ENCODE data around the gene DGKD. TPM values are rescaled to one million over a fixed set of nuclear protein-coding genes. Genes with fewer than 3 reads are reported as not detected.

Gene DGKD
- total and polyA plus RNA-seq, 9 of the 15 experiments (the other 6 are each of a cell fraction or from before 2014, with no cell fraction given) = 0.52 to 29.5 (median 10.6) TPM

DNA sequence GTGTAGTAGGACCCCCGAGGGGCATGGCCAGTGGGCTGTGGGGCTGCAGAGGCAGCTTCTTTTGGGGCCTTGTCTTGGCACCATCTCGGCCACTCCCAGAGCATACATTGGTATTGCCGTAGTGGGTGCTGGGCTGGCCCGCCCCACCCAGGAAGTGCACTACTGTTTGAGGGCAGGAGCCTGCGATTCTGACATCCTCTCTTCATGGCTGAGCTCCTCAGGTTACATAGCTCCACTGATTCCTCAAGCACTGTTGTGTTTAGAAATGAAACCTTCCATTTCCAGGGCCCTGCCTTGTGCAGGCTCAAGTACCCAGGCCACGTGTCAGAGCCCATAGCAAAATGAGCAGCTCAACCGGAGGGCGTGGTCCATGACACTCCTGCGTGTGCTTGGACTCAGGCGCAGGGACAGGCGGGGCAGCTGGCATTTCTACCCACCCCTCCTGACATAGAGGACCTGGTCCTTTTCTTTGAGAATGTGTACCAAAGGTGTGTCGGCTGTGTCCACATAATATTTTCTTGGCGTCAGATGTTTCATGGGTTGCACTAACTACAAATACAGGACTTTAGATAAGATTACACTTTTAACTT, 67.9 kb downstream of the DGKD start (continued):
- TF ChIP-seq CHAMP1 (IDR thresholded peaks at IDR 0.05) (no peak), MTA3 (IDR thresholded peaks at IDR 0.05; ENCODE audit: borderline replicate concordance) (no peak), GTF2E2 (tag; IDR thresholded peaks at IDR 0.05) (no peak), EHMT2 (IDR thresholded peaks at IDR 0.05) (no peak), EP400 (IDR thresholded peaks at IDR 0.05) (no peak), EWSR1 (IDR thresholded peaks at IDR 0.05; ENCODE audit: borderline replicate concordance, low read depth, partially characterized antibody) (no peak), ATF3 (IDR thresholded peaks at IDR 0.05) (no peak), ATF3 (CRISPR knock-in tag; conservative IDR thresholded peaks at IDR 0.05) (no peak), E2F6 (IDR thresholded peaks at IDR 0.05; ENCODE audit: borderline replicate concordance in 1 of 2, extremely low read depth in 1 of 2, insufficient read depth in 1 of 2, insufficient read length in 1 of 2, low read depth in 1 of 2, low read length in 1 of 2, poor library complexity in 1 of 2, severe bottlenecking in 1 of 2) (peak in 1 of 2 experiments; percentile 27)
